Stimulated activated CD8-positive, alpha-beta memory T cell treated with anti-CD3 and anti-CD28 coated beads, Interleukin-15, amount 100 ng/mL, for 48 hours (primary cell): ENCODE results near the gene CFD.
"Not testable (repeated sequence)": the region's sequence is repeated elsewhere in the genome, so short reads cannot be mapped to it uniquely, and the experiment has no call there.

Experiments used
- DNase-seq, 2 donors: peaks; one replicate each; pipeline ENCODE4 v3.0.0-alpha.2; 2020; ENCODE audit warnings: low read depth in 2 of 2

Gene CFD

GRCh38 chr19:858868-859843 is at the start of gene CFD:
CFD (plus strand) TSS chr19:859664; CDS start chr19:859690, 26 bp downstream.
- DNase-seq: no peak

- no peak for DNase-seq
Observed at GRCh38 chr19:810077-810855, 49.2 kb upstream of the CFD start.

- DNase-seq: no peak
Observed at GRCh38 chr19:810883-811489, 48.5 kb upstream of the CFD start.

- no peak for DNase-seq
Observed at GRCh38 chr19:811506-812048, 47.9 kb upstream of the CFD start.

- no peak for DNase-seq
Observed at GRCh38 chr19:812049-812746, 47.3 kb upstream of the CFD start.

- DNase-seq: no peak
Observed at GRCh38 chr19:812747-813218, 46.7 kb upstream of the CFD start.

- no peak for DNase-seq
Observed at GRCh38 chr19:813219-814151, 46.0 kb upstream of the CFD start.

- no peak for DNase-seq
Observed at GRCh38 chr19:814152-815078, 45.0 kb upstream of the CFD start.

- DNase-seq: no peak
Observed at GRCh38 chr19:815079-815774, 44.2 kb upstream of the CFD start.

GRCh38 chr19:815775-816499 is 43.5 kb upstream of the CFD start:
- DNase-seq: no peak

- no peak for DNase-seq
Observed at GRCh38 chr19:816500-816857, 43.0 kb upstream of the CFD start.

- not testable (repeated sequence) for DNase-seq
Observed at GRCh38 chr19:820212-820611, 39.3 kb upstream of the CFD start.

GRCh38 chr19:821231-821824 is 38.1 kb upstream of the CFD start:
- DNase-seq: no peak

- DNase-seq: no peak
Observed at GRCh38 chr19:821825-822503, 37.5 kb upstream of the CFD start, which contains the start of gene PLPPR3. PLPPR3 (minus strand) TSS chr19:821955; CDS start chr19:821559, 396 bp downstream.

GRCh38 chr19:823565-824121 is 35.8 kb upstream of the CFD start:
- no peak for DNase-seq

- no peak for DNase-seq
Observed at GRCh38 chr19:824885-825284, 34.6 kb upstream of the CFD start.
